NCI-H2227 (cell line): ENCODE data around the gene NR1H2.
A peak's percentile ranks its signal among the peaks of the same experiment; 100 is the strongest.
"Not testable (repeated sequence)": the region's sequence is repeated elsewhere in the genome, so short reads cannot be mapped to it uniquely, and the experiment has no call there.

Experiments used
- DNase-seq: peaks from one replicate; lab custom pipeline; 2025; ENCODE audit not compliant: unreplicated experiment; lab: John Stamatoyannopoulos, UW

Gene NR1H2

DNA sequence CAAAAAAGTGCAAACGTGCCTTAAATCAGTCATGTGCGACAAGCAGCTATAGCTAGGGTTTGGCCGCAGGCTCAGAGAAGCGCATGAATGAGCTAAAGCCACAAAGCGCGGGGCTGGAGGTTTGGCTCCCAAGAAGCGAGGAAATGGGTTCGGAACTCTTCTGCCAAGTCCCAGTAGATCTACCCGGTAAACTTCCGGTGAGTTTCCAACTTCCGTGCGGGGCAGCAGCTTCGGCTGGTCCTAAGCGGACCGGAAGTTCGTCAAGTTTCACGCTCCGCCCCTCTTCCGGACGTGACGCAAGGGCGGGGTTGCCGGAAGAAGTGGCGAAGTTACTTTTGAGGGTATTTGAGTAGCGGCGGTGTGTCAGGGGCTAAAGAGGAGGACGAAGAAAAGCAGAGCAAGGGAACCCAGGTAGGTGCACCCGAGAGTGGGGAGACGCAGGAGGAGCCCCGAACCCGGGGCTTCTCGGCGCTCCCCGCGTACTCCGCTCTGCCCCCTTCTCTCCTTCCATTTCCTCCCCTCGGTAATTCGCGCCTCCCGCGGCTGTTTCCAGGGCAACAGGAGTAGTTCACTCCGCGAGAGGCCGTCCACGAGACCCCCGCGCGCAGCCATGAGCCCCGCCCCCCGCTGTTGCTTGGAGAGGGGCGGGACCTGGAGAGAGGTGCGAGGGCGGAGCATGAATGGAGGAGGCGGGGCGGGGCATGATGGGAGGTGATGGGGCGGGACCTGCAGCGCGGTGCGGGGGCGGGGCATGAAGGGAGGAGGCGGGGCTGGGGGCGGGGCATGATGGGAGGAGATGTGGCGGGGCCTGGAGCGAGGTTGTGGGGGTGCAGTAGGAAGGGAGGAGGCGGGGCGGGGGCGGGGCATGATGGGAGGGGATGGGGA is at the start of gene NR1H2:
Gene NR1H2 (plus strand): TSS at position 292 of the 885 bp plus-strand sequence. CDS start 1,149 bp downstream, outside the sequence.
- peak; percentile 96 for DNase-seq

GRCh38 chr19:50327013-50327412 is 49.2 kb upstream of the NR1H2 start:
- no peak for DNase-seq

- DNase-seq: no peak
These were observed 48.6 kb upstream of the NR1H2 start for GRCh38 chr19:50327461-50328223.

DNA sequence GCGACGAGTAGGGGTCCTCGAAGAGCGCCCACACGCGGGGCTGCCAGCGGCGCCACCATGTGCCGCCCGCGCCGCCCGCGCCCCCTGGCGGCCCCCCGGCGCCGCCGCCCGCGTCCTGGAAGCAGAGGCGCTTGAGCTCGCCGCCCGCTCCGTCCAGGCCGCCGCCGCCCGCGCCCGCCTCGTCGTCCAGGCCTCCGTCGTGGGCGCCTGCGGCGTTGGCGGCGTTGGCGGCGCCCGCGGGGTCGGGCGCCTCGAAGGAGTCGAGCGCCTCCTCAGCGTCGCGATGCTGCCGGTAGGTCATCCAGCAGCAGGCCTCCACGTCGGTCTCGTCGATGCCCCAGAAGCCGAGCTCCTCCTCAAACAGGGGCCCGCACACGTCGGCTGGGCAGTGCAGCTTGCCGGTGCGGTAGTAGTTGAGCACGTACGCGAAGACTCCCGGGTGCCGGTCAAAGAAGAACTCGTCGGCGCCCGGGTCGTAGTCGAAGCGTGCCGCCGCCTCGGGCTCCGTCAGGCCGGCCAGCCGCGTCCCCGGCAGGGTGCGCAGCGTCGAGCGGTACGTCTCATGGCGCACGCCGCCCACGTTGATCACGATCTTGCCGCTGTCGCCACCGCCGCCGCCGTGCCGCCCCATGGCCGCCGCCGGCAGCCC is 47.9 kb upstream of the NR1H2 start:
- DNase-seq: peak; percentile 66

DNA sequence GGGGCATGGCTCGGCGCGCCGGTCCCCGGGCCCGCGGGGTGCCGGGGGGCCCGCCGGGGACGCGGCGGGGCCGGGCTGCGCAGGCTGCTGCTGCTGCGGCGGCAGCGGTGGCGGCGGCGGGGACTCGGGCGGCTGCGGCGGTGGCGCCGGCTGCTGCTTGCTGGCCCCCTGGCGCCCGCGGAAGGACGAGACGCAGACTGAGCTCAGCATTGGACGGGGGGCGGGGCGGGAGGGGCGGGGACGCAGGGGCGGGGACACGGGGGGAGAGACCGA is 47.4 kb upstream of the NR1H2 start:
- no peak for DNase-seq

DNA sequence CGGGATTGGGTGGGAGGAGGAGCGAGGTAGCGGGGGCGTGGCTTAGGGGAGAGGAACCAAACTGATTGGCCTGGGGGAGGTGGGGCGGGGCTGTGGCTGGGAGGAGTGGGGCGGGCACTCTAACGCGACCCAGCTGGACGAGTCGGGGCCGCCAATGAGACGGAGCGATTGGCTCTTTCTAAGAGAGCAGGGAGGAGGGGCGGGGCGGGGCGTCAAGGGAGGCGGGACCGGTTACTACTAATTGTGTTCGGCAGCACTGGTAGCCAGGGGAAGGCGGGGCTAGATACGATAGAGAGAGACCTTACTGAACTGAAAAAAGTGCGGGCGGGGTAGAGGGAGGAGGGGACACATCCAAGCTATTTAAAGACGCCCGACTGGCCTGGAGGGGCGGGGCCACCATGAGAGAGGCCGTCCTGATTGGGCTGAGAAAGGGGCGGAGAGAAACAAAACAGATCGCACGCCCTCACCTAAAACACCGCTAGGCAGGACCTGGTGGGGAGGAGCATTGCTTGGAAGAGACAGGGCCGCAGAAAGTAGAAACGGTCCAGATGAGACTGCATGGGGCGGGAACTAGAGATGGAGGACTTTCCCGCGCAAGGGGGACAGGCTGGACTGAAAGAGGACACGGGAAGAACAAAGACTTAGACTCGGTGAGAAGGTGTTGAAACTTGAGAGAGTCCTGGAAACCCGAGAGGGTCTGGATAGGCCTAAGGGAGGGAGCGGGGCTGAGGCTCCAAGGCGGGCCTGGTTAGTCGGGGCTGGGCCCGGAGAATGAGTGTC is 46.9 kb upstream of the NR1H2 start, which contains the start of gene KCNC3:
Gene KCNC3 (minus strand): TSS at position 232 of the 780 bp plus-strand sequence. CDS start 295 bp downstream, outside the sequence.
- DNase-seq: peak; percentile 98

GRCh38 chr19:50329926-50330294 is 46.3 kb upstream of the NR1H2 start:
- DNase-seq: not testable (repeated sequence)

GRCh38 chr19:50330365-50331078 is 45.7 kb upstream of the NR1H2 start:
- peak; percentile 89 for DNase-seq

DNA sequence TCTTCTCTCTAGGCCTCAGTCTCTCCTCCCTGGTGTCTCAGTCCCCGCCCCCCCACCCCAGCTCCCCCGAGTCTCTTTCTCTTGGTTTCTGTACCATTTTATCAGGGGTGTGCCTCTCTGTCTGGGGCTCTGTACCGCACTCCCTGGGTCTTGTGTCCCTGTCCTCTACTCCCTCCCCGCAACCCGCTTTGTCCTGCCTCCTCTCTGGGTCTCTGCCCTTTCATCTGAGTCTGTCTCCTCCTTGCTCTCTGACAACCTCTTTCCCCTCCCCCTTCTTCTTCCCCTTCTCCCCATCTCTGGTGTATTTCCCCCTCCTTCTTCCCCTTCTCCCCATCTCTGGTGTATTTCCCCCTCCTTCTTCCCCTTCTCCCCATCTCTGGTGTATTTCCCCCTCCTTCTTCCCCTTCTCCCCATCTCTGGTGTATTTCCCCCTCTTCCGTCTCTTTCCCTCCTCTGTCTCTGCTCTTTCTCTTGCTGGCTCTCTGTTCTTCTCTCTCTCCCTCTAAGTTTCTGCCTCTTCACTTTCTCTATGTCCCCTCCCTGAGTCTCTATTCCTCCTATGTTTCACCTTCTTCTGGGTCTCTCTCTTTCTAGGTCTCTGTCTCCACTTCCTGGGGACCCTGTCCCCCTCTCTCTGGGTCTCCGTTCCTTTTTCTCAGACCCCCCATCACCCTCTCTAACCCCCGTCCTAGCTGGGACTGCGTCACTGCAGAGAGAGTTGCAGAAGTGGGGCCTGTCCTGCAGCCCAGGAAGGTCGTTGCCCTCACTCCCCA is 44.9 kb upstream of the NR1H2 start:
- DNase-seq: no peak

- no peak for DNase-seq
These were observed 44.3 kb upstream of the NR1H2 start for GRCh38 chr19:50331994-50332243.

GRCh38 chr19:50332244-50333038 is 43.8 kb upstream of the NR1H2 start:
- no peak for DNase-seq

DNA sequence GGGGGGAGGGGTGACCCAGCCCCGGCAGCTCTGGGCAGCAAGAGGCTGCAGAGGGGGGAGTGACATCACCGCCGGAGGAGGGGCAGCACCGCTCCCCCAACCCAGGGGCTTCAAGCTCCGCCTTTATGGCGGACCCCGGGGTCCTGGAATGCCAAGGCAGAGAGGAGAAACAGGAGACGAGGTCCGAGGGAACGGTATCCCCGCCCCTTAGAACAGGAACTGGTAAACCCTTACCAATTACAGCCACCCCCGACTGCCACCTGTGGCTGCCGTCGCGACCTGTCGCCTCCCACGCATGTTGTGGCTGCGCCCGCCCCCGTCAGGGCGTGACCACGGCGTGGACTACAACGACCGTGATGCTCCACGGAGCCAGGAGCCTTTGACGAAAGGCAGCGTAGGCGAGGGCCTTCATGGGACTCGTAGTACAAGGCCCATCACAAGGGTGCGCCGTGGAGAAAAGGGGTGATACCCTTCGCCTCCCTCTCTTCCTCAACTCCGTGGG is 43.0 kb upstream of the NR1H2 start:
- DNase-seq: peak; percentile 94

DNA sequence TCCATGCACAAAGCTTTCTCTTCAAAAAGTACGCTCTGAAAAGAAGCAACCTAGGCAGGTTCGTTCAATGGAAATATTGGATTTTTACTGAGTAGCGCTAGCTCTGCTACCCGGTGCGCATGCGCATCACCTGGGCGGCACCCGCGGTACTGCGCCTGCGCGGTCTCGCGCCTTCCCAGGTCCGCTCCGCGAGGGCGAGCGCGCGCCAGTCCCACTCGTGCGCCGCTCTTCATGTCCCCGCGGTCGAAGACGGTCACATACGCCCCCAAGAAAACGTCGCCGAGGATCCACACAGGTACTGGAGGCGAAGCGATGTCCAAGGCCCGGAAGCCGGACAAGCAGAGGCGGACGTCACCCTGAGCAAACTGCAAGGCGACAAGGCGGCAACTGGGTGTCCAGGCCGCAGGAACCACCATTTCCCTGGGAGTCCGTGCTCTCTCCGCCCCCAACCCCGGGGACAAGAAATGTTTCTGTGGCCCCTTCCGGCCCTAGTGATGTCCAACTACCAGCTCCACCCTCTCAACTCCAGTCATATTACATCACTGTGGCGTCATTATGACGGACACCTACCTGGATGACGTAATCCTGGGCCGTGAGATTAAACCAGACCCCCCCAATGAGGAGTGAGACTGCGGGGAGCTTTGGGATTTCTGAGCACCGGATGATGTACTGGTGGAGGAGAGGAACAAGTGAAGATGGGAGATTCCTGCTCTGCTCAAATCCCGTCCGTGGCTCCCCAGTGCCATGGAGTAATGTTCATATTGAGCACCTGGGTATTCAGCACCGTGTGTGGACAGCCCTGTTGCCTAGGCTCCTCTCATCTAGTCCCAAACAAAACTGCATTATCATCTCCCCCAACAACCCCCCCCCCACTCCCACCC is 42.3 kb upstream of the NR1H2 start:
- peak; percentile 91 for DNase-seq

GRCh38 chr19:50334741-50335421 is 41.4 kb upstream of the NR1H2 start:
- no peak for DNase-seq

- not testable (repeated sequence) for DNase-seq
These were observed 39.2 kb upstream of the NR1H2 start for GRCh38 chr19:50337031-50337430.

DNA sequence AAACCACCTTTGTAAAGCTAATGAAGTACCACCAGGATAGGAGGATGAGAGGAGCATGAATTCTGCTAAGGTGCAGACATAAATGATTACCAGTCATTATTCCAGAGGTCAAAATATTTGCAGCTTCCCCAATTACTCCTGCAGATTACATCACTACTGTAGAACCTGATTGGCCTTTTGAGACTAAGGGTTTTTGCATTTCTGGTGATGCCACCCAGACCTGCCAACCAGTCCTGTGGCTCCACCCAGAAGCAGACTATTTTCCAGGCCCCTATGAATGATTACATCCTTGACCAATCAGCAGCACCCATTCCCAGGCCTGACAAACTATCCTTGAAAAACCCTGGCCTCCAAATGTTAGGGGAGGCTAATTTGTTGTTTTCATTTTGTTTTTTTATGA is 35.9 kb upstream of the NR1H2 start:
- no peak for DNase-seq

DNA sequence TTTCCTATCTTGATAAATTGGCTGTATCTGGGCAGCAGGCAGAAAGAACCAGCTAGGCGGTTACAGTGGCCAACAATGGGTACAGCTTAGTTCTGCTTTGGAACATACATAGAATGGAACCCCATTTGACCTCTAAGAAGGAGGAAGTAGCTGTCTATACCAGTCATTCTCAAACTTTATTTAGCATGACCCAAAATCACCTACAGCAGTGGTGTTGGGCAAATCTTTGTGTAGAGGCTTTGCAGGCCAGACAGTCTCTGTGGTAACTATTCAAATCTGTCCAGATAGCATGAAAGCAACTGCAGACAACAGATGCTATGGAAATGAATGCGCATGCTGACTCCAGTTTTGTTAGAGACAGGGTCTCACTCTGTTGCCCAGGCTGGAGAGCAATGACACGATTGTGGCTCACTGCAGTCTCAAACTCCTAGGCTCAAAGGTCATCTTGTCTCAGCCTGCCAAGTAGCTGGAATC is 35.1 kb upstream of the NR1H2 start:
- DNase-seq: no peak
